Gastroesophageal sphincter (tissue), 4 donors: ENCODE results near the gene MRPL58. TPM values are rescaled to one million over a fixed set of nuclear protein-coding genes. Genes with fewer than 3 reads are reported as not detected.

Experiments
- ATAC-seq: fragments of 150-250 bp; one replicate; pipeline ENCODE4 v1.9.1; 2016; ENCODE audit warnings: mild to moderate bottlenecking, moderate library complexity
- H3K27ac ChIP-seq, 4 donors: fragments of 200-600 bp; sonication (generic) in 3 of 4; 1 replicate in 3 of 4; 2 replicates in 1 of 4; pipeline ENCODE4 v1.5.1; 2016 to 2019
- H3K27me3 ChIP-seq: fragments of 200-600 bp; sonication (generic); one replicate; pipeline ENCODE4 v1.5.1; 2019
- H3K36me3 ChIP-seq, 2 donors: fragments of 200-600 bp; sonication (generic); one replicate each; pipeline ENCODE4 v1.5.1; 2019; ENCODE audit warnings: control low read depth in 1 of 2
- H3K4me1 ChIP-seq, 3 donors: fragments of 200-600 bp; sonication (generic); 1 replicate in 2 of 3; 2 replicates in 1 of 3; pipeline ENCODE4 v1.5.1; 2016 to 2019; ENCODE audit warnings: control low read depth in 2 of 3
- H3K4me3 ChIP-seq, 2 donors: fragments of 200-600 bp; sonication (generic); one replicate each; pipeline ENCODE4 v1.5.1; 2019; ENCODE audit warnings: mild to moderate bottlenecking in 1 of 2, moderate library complexity in 1 of 2
- H3K9me3 ChIP-seq, 3 donors: fragments of 200-600 bp; sonication (generic); one replicate each; pipeline ENCODE4 v1.5.1; 2017 to 2019; ENCODE audit warnings: control low read depth in 2 of 3
- CTCF ChIP-seq, 4 experiments: fragments of 200-600 bp in 2 of 4; fragments of 450-650 bp in 2 of 4; sonication (generic) in 1 of 4; IDR thresholded peaks; one replicate each; pipeline ENCODE4 v1.5.1; 2017 to 2019; ENCODE audit warnings: antibody characterized with exemption in 4 of 4, mild to moderate bottlenecking in 2 of 4, moderate library complexity in 2 of 4
- EP300 ChIP-seq: sonication (generic); formaldehyde crosslinking; IDR thresholded peaks from one replicate; pipeline ENCODE4 v1.6.1; 2017; ENCODE audit warnings: antibody characterized with exemption, mild to moderate bottlenecking
- POLR2A ChIP-seq, 2 donors: fragments of 450-650 bp; IDR thresholded peaks; one replicate each; pipeline ENCODE4 v1.6.1; 2017; ENCODE audit warnings: antibody characterized with exemption in 2 of 2, mild to moderate bottlenecking in 2 of 2, moderate library complexity in 1 of 2
- POLR2AphosphoS5 ChIP-seq: sonication (generic); formaldehyde crosslinking; IDR thresholded peaks from one replicate; pipeline ENCODE4 v1.6.1; 2017; ENCODE audit warnings: antibody characterized with exemption
- WGBS, 2 donors: methylation state at CpG; one replicate each; pipeline ENCODE4 v1.1.5; 2018; ENCODE audit warnings: low coverage in 1 of 2; 5-methylcytosine and 5-hydroxymethylcytosine counted together
- total RNA-seq, 4 donors: library from RNA; depleted of rRNA; stranded (reverse); fragments of >200 nt; gene quantifications; one replicate each; pipeline ENCODE4 v1.1.0, GENCODE V29; 2016

MRPL58 gene
- total RNA-seq, 4 donors from 2014 or later, result 36.6 to 112 (median 50.5) TPM

GRCh38 chr17:75012096-75012345 lies 449 bp upstream of the MRPL58 start:
- H3K36me3 ChIP-seq, result peaks cover 0 to 11% of the 10 kb centered on the region in 2 donors
- peaks cover 0 to 31% (median 17%) of the 10 kb centered on the region in 3 donors for H3K4me1 ChIP-seq
- peak overlapping the region; percentile 85 to 94 (median 92) for H3K27ac ChIP-seq
- no peak for ATAC-seq
- TF ChIP-seq EP300 (no peak), POLR2AphosphoS5 (no peak), POLR2A (IDR thresholded peaks at IDR 0.05) (no peak), CTCF (IDR thresholded peaks at IDR 0.05) (no peak)
- WGBS, 2 donors, result 5 to 6% methylated on average over 5 of the region's 5 CpGs
- no peaks in the 10 kb centered on the region for H3K9me3 ChIP-seq
- no peaks in the 10 kb centered on the region for H3K27me3 ChIP-seq
- peak overlapping the region; percentile 66 to 86 for H3K4me3 ChIP-seq

- H3K36me3 ChIP-seq, result peaks cover 0 to 21% of the 10 kb centered on the region in 2 donors
- TF ChIP-seq POLR2A (IDR thresholded peaks at IDR 0.05) (no peak), CTCF (IDR thresholded peaks at IDR 0.05) (no peak), POLR2AphosphoS5 (no peak), EP300 (no peak)
- WGBS, 2 donors, result 0 to 4% methylated on average over 5 to 7 of the region's 10 CpGs
- peak overlapping the region; percentile 85 to 94 (median 92) for H3K27ac ChIP-seq
- peak overlapping the region; percentile 66 to 86 for H3K4me3 ChIP-seq
- no peaks in the 10 kb centered on the region for H3K9me3 ChIP-seq
- H3K4me1 ChIP-seq, result peaks cover 0 to 31% (median 17%) of the 10 kb centered on the region in 3 donors
- ATAC-seq, result no peak
- no peaks in the 10 kb centered on the region for H3K27me3 ChIP-seq
Measured at GRCh38 chr17:75013092-75013559, 656 bp downstream of the MRPL58 start.

- no peaks in the 10 kb centered on the region for H3K27me3 ChIP-seq
- H3K9me3 ChIP-seq, result no peaks in the 10 kb centered on the region
- H3K36me3 ChIP-seq, result peaks cover 3 to 70% of the 10 kb centered on the region in 2 donors
- no peak overlapping the region for H3K4me3 ChIP-seq
- H3K27ac ChIP-seq, result no peak overlapping the region
- no peak for ATAC-seq
- H3K4me1 ChIP-seq, result no peaks in the 10 kb centered on the region
- TF ChIP-seq CTCF (IDR thresholded peaks at IDR 0.05) (no peak), POLR2AphosphoS5 (no peak), POLR2A (IDR thresholded peaks at IDR 0.05) (no peak), EP300 (no peak)
- WGBS, 2 donors, result 100% methylated on average over 1 of the region's 5 CpGs; no CpG with 5 or more reads in 1 of the 2 donors
Measured at GRCh38 chr17:75019146-75019545, 6.7 kb downstream of the MRPL58 start.

- WGBS, 2 donors, result 90 to 96% methylated on average over 3 of the region's 3 CpGs
- H3K4me3 ChIP-seq, result no peak overlapping the region
- H3K4me1 ChIP-seq, result no peaks in the 10 kb centered on the region
- ATAC-seq, result no peak
- H3K27ac ChIP-seq, result no peak overlapping the region
- no peaks in the 10 kb centered on the region for H3K27me3 ChIP-seq
- H3K36me3 ChIP-seq, result peaks cover 3 to 70% of the 10 kb centered on the region in 2 donors
- H3K9me3 ChIP-seq, result no peaks in the 10 kb centered on the region
- TF ChIP-seq EP300 (no peak), POLR2A (IDR thresholded peaks at IDR 0.05) (no peak), POLR2AphosphoS5 (no peak), CTCF (IDR thresholded peaks at IDR 0.05) (no peak)
Measured at GRCh38 chr17:75019710-75020109, 7.2 kb downstream of the MRPL58 start.

- TF ChIP-seq EP300, result no peak
- TF ChIP-seq POLR2AphosphoS5, result no peak
- TF ChIP-seq POLR2A (IDR thresholded peaks at IDR 0.05), result no peak
- no peak for TF ChIP-seq CTCF (IDR thresholded peaks at IDR 0.05)
- Histone ChIP-seq H3K4me3 (no peak overlapping the region), H3K36me3 (peaks cover 3 to 70% of the 10 kb centered on the region in 2 donors), H3K4me1 (no peaks in the 10 kb centered on the region), H3K27me3 (no peaks in the 10 kb centered on the region), H3K27ac (no peak overlapping the region), H3K9me3 (no peaks in the 10 kb centered on the region)
- ATAC-seq, result no peak
- 80 to 89% methylated on average over 6 to 19 of the region's 19 CpGs for WGBS, 2 donors
Measured at GRCh38 chr17:75020331-75021110, 8.1 kb downstream of the MRPL58 start.
